SKM-1 (cell line): Measurements from ENCODE around the gene NCK2.
"Not testable (repeated sequence)": the region's sequence is repeated elsewhere in the genome, so short reads cannot be mapped to it uniquely, and the experiment has no call there.

Experiments
- DNase-seq: peaks from one replicate; lab custom pipeline; 2025; ENCODE audit not compliant: unreplicated experiment; lab: John Stamatoyannopoulos, UW

Gene NCK2

GRCh38 chr2:105883911-105884694 lies 139.4 kb downstream of the NCK2 start:
- DNase-seq = no peak

GRCh38 chr2:105885456-105885855 lies 140.7 kb downstream of the NCK2 start:
- DNase-seq = no peak

- no peak for DNase-seq
Measured at GRCh38 chr2:105886029-105886454, 141.3 kb downstream of the NCK2 start.

- no peak for DNase-seq
Measured at GRCh38 chr2:105886687-105887086, 142.0 kb downstream of the NCK2 start.

GRCh38 chr2:105887256-105887655 lies 142.5 kb downstream of the NCK2 start:
- DNase-seq = no peak

- DNase-seq = peak; percentile 19
Measured at GRCh38 chr2:105888625-105889024, 143.9 kb downstream of the NCK2 start.

GRCh38 chr2:105889046-105889445 lies 144.3 kb downstream of the NCK2 start:
- DNase-seq = no peak

GRCh38 chr2:105890111-105890510 lies 145.4 kb downstream of the NCK2 start:
- no peak for DNase-seq

- no peak for DNase-seq
Measured at GRCh38 chr2:105890856-105891255, 146.1 kb downstream of the NCK2 start.

GRCh38 chr2:105893011-105893995 lies 148.6 kb downstream of the NCK2 start:
- DNase-seq = no peak

GRCh38 chr2:105894327-105894944 lies 149.7 kb downstream of the NCK2 start:
- no peak for DNase-seq

- no peak for DNase-seq
Measured at GRCh38 chr2:105895990-105896764, 151.5 kb downstream of the NCK2 start.

GRCh38 chr2:105896765-105897163 lies 152.1 kb downstream of the NCK2 start:
- DNase-seq = no peak

- DNase-seq = not testable (repeated sequence)
Measured at GRCh38 chr2:105897694-105898093, 153.0 kb downstream of the NCK2 start.

- no peak for DNase-seq
Measured at GRCh38 chr2:105903051-105903674, 158.5 kb downstream of the NCK2 start.

GRCh38 chr2:105904938-105905337 lies 160.2 kb downstream of the NCK2 start:
- DNase-seq = no peak

GRCh38 chr2:105906481-105906880 lies 161.8 kb downstream of the NCK2 start:
- DNase-seq = no peak

GRCh38 chr2:105907184-105907583 lies 162.5 kb downstream of the NCK2 start:
- no peak for DNase-seq

GRCh38 chr2:105909215-105909614 lies 164.5 kb downstream of the NCK2 start:
- DNase-seq = no peak
